ENCODE data around the gene SEMA5A.

DNA sequence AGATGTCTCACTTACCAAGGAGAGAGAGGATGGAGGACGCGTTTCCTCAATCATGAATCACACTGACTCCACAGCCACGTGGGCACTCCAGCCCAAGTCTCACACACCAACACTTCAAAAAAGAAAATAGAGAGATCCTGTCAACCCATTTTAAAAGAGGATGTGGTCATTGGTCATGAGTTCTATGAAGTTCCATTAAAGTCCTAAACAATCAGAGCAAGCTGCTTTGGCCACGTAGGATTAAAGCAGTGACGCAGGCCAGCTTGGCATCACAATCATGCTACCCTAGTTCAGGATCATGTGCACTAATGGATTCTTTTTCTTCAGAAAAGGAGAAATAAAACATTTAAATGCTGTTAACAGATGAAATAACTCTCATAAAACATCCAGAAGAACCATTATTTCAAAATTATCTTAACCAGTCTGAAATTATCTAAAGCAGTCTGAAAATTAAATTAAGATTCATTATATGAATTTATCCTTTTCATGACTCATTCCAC lies 108.1 kb downstream of the SEMA5A start:
- TF ChIP-seq TAF1 (IDR thresholded peaks at IDR 0.05; ENCODE audit: low read depth, low read length) (no peak), YY1 (IDR thresholded peaks at IDR 0.05; ENCODE audit: low read depth, low read length) (no peak), POLR2AphosphoS5 (IDR thresholded peaks at IDR 0.05; ENCODE audit: low read depth, low read length) (no peak), POLR2A (IDR thresholded peaks at IDR 0.05; ENCODE audit: control extremely low read depth in 1 of 2, low read depth in 2 of 2, low read length in 2 of 2) (no peak), HDAC2 (IDR thresholded peaks at IDR 0.05; ENCODE audit: borderline replicate concordance in 1 of 2, low read depth in 2 of 2, low read length in 2 of 2) (no peak), CHD1 (IDR thresholded peaks at IDR 0.05; ENCODE audit: low read depth, low read length) (no peak), FOSL1 (IDR thresholded peaks at IDR 0.05; ENCODE audit: insufficient read depth, low read depth, low read length) (no peak)
- TF ChIP-seq, protein P1, sequence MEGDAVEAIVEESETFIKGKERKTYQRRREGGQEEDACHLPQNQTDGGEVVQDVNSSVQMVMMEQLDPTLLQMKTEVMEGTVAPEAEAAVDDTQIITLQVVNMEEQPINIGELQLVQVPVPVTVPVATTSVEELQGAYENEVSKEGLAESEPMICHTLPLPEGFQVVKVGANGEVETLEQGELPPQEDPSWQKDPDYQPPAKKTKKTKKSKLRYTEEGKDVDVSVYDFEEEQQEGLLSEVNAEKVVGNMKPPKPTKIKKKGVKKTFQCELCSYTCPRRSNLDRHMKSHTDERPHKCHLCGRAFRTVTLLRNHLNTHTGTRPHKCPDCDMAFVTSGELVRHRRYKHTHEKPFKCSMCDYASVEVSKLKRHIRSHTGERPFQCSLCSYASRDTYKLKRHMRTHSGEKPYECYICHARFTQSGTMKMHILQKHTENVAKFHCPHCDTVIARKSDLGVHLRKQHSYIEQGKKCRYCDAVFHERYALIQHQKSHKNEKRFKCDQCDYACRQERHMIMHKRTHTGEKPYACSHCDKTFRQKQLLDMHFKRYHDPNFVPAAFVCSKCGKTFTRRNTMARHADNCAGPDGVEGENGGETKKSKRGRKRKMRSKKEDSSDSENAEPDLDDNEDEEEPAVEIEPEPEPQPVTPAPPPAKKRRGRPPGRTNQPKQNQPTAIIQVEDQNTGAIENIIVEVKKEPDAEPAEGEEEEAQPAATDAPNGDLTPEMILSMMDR (IDR thresholded peaks at IDR 0.05; ENCODE audit: control extremely low read depth in 1 of 3, insufficient read depth in 1 of 3, low read depth in 1 of 3, low read length in 3 of 3): no peak
- TF ChIP-seq, protein P2, sequence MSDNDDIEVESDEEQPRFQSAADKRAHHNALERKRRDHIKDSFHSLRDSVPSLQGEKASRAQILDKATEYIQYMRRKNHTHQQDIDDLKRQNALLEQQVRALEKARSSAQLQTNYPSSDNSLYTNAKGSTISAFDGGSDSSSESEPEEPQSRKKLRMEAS (IDR thresholded peaks at IDR 0.05): no peak

Data from H1 (cell line).